H9 (cell line): ENCODE results near the gene RASA3. TPM values are rescaled to one million over a fixed set of nuclear protein-coding genes. Genes with fewer than 3 reads are reported as not detected.

Experiments used
- DNase-seq: peaks from one replicate; pipeline ENCODE4 v3.0.0-alpha.2; 2017
- H2AFZ ChIP-seq: one replicate; pipeline ENCODE4 v1.6.1; 2013; ENCODE audit warnings: mild to moderate bottlenecking, low read length, control low read depth, moderate library complexity
- H2AK5ac ChIP-seq: 2 replicates; pipeline ENCODE4 v1.6.1; 2013; ENCODE audit warnings: low read length, control low read depth, mixed read lengths; ENCODE audit not compliant: insufficient read length
- H2BK120ac ChIP-seq: one replicate; pipeline ENCODE4 v1.6.1; 2013; ENCODE audit warnings: low read depth, mild to moderate bottlenecking, low read length, control low read depth, inconsistent platforms; ENCODE audit not compliant: poor library complexity, severe bottlenecking
- H2BK12ac ChIP-seq: 2 replicates; pipeline ENCODE4 v1.6.1; 2013; ENCODE audit warnings: low read length, control low read depth, mixed read lengths, low read depth; ENCODE audit not compliant: insufficient read length
- H2BK15ac ChIP-seq: 2 replicates; pipeline ENCODE4 v1.6.1; 2013; ENCODE audit warnings: low read depth, low read length, control low read depth
- H2BK20ac ChIP-seq: one replicate; pipeline ENCODE4 v1.6.1; 2013; ENCODE audit warnings: low read depth, mild to moderate bottlenecking, low read length, control low read depth, inconsistent platforms; ENCODE audit not compliant: poor library complexity, severe bottlenecking
- H2BK5ac ChIP-seq: 2 replicates; pipeline ENCODE4 v1.6.1; 2013; ENCODE audit warnings: low read length, control low read depth, mixed read lengths; ENCODE audit not compliant: insufficient read length
- H3K14ac ChIP-seq: 2 replicates; pipeline ENCODE4 v1.6.1; 2013; ENCODE audit warnings: low read length, control low read depth; ENCODE audit not compliant: insufficient read depth
- H3K18ac ChIP-seq: 2 replicates; pipeline ENCODE4 v1.6.1; 2013; ENCODE audit warnings: low read depth, mild to moderate bottlenecking, mixed read lengths, low read length, control low read depth; ENCODE audit not compliant: insufficient read length
- H3K23ac ChIP-seq: 2 replicates; pipeline ENCODE4 v1.6.1; 2013; ENCODE audit warnings: low read length, control low read depth, mixed read lengths, low read depth; ENCODE audit not compliant: insufficient read length
- H3K23me2 ChIP-seq: 2 replicates; pipeline ENCODE4 v1.6.1; 2013; ENCODE audit warnings: low read depth, mild to moderate bottlenecking, mixed read lengths, low read length, control low read depth; ENCODE audit not compliant: insufficient read length, poor library complexity, severe bottlenecking
- H3K27ac ChIP-seq: 2 replicates; pipeline ENCODE4 v1.5.1; 2013; ENCODE audit warnings: low read length, control low read depth, mixed read lengths, low read depth; ENCODE audit not compliant: insufficient read length
- H3K27me3 ChIP-seq: 2 replicates; pipeline ENCODE4 v1.6.1; 2013; ENCODE audit warnings: low read length, control low read depth, inconsistent platforms; ENCODE audit not compliant: insufficient read depth
- H3K4ac ChIP-seq: 2 replicates; pipeline ENCODE4 v1.6.1; 2013; ENCODE audit warnings: low read depth, mild to moderate bottlenecking, control low read depth, inconsistent platforms, low read length, moderate library complexity
- H3K4me1 ChIP-seq: 2 replicates; pipeline ENCODE4 v1.6.1; 2013; ENCODE audit warnings: low read length, control low read depth, inconsistent platforms; ENCODE audit not compliant: insufficient read depth
- H3K4me2 ChIP-seq: 2 replicates; pipeline ENCODE4 v1.6.1; 2013; ENCODE audit warnings: low read length, control low read depth, mixed read lengths; ENCODE audit not compliant: insufficient read length, insufficient read depth
- H3K56ac ChIP-seq: 2 replicates; pipeline ENCODE4 v1.6.1; 2013; ENCODE audit warnings: low read depth, mild to moderate bottlenecking, mixed read lengths, low read length, control low read depth; ENCODE audit not compliant: insufficient read length
- H3K79me1 ChIP-seq: 2 replicates; pipeline ENCODE4 v1.6.1; 2013; ENCODE audit warnings: low read depth, mild to moderate bottlenecking, moderate library complexity, low read length, control low read depth, inconsistent platforms; ENCODE audit not compliant: insufficient read depth, poor library complexity, severe bottlenecking
- H3K79me2 ChIP-seq: 2 replicates; pipeline ENCODE4 v1.6.1; 2013; ENCODE audit warnings: low read length, control low read depth, inconsistent platforms; ENCODE audit not compliant: insufficient read depth
- H3K9ac ChIP-seq: 2 replicates; pipeline ENCODE4 v1.6.1; 2013; ENCODE audit warnings: low read length, control low read depth, mixed read lengths; ENCODE audit not compliant: insufficient read length; ENCODE audit errors: extremely low read depth
- H3K9me3 ChIP-seq: one replicate; pipeline ENCODE4 v1.6.1; 2013; ENCODE audit warnings: low read depth, low read length, inconsistent platforms; ENCODE audit not compliant: control insufficient read depth
- H3T11ph ChIP-seq: one replicate; pipeline ENCODE4 v1.6.1; 2013; ENCODE audit warnings: mild to moderate bottlenecking, low read length, control low read depth, inconsistent platforms
- H4K20me1 ChIP-seq: one replicate; pipeline ENCODE4 v1.6.1; 2013; ENCODE audit not compliant: control insufficient read depth, insufficient read length, insufficient read depth
- H4K5ac ChIP-seq: 2 replicates; pipeline ENCODE4 v1.6.1; 2013; ENCODE audit warnings: low read depth, mild to moderate bottlenecking, mixed read lengths, low read length, control low read depth; ENCODE audit not compliant: insufficient read length
- H4K8ac ChIP-seq: replicated peaks from 2 replicates; pipeline ENCODE4 v1.6.1; 2013; ENCODE audit warnings: low read length, control low read depth, mixed read lengths, low read depth; ENCODE audit not compliant: insufficient read length
- H4K91ac ChIP-seq: 2 replicates; pipeline ENCODE4 v1.6.1; 2013; ENCODE audit warnings: low read depth, mild to moderate bottlenecking, moderate library complexity, mixed read lengths, low read length, control low read depth; ENCODE audit not compliant: insufficient read length
- H3K27ac Mint-ChIP-seq, 3 experiments: 2 replicates in 2 of 3; 3 replicates in 1 of 3; pipeline ENCODE4 v1.8.0; 2020 to 2021; ENCODE audit warnings: mixed read lengths in 3 of 3, mild to moderate bottlenecking in 1 of 3, moderate library complexity in 1 of 3
- H3K27me3 Mint-ChIP-seq: 2 replicates; pipeline ENCODE4 v1.8.0; 2021; ENCODE audit warnings: low read depth, mild to moderate bottlenecking, moderate library complexity, mixed read lengths
- H3K36me3 Mint-ChIP-seq, 3 experiments: 2 replicates in 2 of 3; 3 replicates in 1 of 3; pipeline ENCODE4 v1.8.0; 2020 to 2021; ENCODE audit warnings: low read depth in 3 of 3, mixed read lengths in 3 of 3; ENCODE audit not compliant: insufficient read depth in 1 of 3
- H3K4me1 Mint-ChIP-seq, 2 experiments: 2 replicates each; pipeline ENCODE4 v1.8.0; 2020; ENCODE audit warnings: mixed read lengths in 2 of 2
- H3K4me3 Mint-ChIP-seq, 2 experiments: 2 replicates in 1 of 2; 3 replicates in 1 of 2; pipeline ENCODE4 v1.8.0; 2020 to 2021; ENCODE audit warnings: mild to moderate bottlenecking in 2 of 2, mixed read lengths in 2 of 2, moderate library complexity in 1 of 2
- H3K9me3 Mint-ChIP-seq, 2 experiments: 2 replicates in 1 of 2; 3 replicates in 1 of 2; pipeline ENCODE4 v1.8.0; 2020; ENCODE audit warnings: mild to moderate bottlenecking in 2 of 2, mixed read lengths in 2 of 2, moderate library complexity in 1 of 2
- WGBS: extraction: QIAGEN DNeasy Blood & Tissue Kit; methylation state at CpG from one replicate; pipeline ENCODE4 v1.1.7; 2013; ENCODE audit warnings: missing lambda C conversion rate, low lambda C conversion rate, mixed read lengths; ENCODE audit not compliant: insufficient read length; ENCODE audit errors: extremely low coverage; 5-methylcytosine and 5-hydroxymethylcytosine counted together
- total RNA-seq: library from RNA; stranded (reverse); gene quantifications from 2 replicates; pipeline ENCODE4 v1.2.1, GENCODE V29; 2021
- TF ChIP-seq, protein P1 (sequence below): fragments of 200-600 bp; sonication (generic); conservative IDR thresholded peaks from 3 replicates; pipeline ENCODE4 v1.8.0; 2021; ENCODE audit warnings: antibody characterized with exemption, mild to moderate bottlenecking

The RASA3 gene
- total RNA-seq, 1 experiment from 2014 or later: 12.3 TPM

DNA sequence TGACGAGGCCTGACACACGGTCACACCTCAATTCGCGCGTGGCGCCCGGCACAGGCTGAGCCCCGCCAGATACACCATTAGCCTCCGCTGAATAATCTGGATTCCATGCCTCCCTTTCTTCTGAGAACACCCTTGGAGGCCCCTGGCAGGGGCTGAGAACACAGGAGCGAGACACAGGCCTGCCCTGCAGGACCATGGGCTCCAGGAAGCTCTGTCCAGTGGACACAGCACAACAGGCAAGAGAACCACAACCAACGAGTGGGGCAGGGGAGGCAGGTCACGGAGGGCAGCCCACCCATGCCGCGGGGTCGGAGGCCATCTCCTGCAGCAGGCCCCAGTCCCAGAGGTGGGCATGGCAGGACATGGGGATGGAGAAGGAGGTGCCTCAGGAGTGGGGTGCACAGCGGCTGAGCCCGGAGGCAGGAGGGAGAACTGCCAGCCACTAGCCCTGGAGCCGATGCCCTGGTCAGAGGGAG, 82.8 kb downstream of the RASA3 start:
- H2AFZ ChIP-seq: no peak overlapping the region
- no peak overlapping the region for H4K8ac ChIP-seq
- no peaks in the 10 kb centered on the region for H3K79me1 ChIP-seq
- Mint-ChIP-seq H3K27me3 (peaks cover 1% of the 10 kb centered on the region; the same call in 1 of the 2 replicates), H3K4me1 (peaks cover 6 to 18% of the 10 kb centered on the region in 2 experiments), H3K4me3 (no peak overlapping the region), H3K27ac (no peak overlapping the region), H3K9me3 (no peaks in the 10 kb centered on the region), H3K36me3 (no peaks in the 10 kb centered on the region; a peak in 1 of 7 replicates)
- H2BK20ac ChIP-seq: no peak overlapping the region
- H3T11ph ChIP-seq: no peak overlapping the region
- no peaks in the 10 kb centered on the region for H3K23me2 ChIP-seq
- no peak overlapping the region for H3K18ac ChIP-seq
- H3K9me3 ChIP-seq: no peaks in the 10 kb centered on the region
- H3K27ac ChIP-seq: no peak overlapping the region
- H3K14ac ChIP-seq: no peak overlapping the region; the same call in 1 of the 2 replicates
- no peaks in the 10 kb centered on the region for H3K27me3 ChIP-seq
- no peak overlapping the region for H3K4me2 ChIP-seq
- H2BK15ac ChIP-seq: no peak overlapping the region
- DNase-seq: no peak
- no peak overlapping the region for H2BK12ac ChIP-seq
- H3K23ac ChIP-seq: no peak overlapping the region
- no peaks in the 10 kb centered on the region for H4K20me1 ChIP-seq
- WGBS: no CpG with 5 or more reads among the region's 18 CpGs
- no peak overlapping the region for H3K9ac ChIP-seq
- no peak overlapping the region for H4K91ac ChIP-seq
- no peak overlapping the region for H2BK5ac ChIP-seq
- no peaks in the 10 kb centered on the region for H3K79me2 ChIP-seq
- H2AK5ac ChIP-seq: no peak overlapping the region
- no peak overlapping the region for H3K4ac ChIP-seq
- no peaks in the 10 kb centered on the region for H3K4me1 ChIP-seq
- H2BK120ac ChIP-seq: no peak overlapping the region
- no peak overlapping the region for H4K5ac ChIP-seq
- H3K56ac ChIP-seq: no peak overlapping the region
- TF ChIP-seq, protein P1, sequence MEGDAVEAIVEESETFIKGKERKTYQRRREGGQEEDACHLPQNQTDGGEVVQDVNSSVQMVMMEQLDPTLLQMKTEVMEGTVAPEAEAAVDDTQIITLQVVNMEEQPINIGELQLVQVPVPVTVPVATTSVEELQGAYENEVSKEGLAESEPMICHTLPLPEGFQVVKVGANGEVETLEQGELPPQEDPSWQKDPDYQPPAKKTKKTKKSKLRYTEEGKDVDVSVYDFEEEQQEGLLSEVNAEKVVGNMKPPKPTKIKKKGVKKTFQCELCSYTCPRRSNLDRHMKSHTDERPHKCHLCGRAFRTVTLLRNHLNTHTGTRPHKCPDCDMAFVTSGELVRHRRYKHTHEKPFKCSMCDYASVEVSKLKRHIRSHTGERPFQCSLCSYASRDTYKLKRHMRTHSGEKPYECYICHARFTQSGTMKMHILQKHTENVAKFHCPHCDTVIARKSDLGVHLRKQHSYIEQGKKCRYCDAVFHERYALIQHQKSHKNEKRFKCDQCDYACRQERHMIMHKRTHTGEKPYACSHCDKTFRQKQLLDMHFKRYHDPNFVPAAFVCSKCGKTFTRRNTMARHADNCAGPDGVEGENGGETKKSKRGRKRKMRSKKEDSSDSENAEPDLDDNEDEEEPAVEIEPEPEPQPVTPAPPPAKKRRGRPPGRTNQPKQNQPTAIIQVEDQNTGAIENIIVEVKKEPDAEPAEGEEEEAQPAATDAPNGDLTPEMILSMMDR: no peak
